Activated gamma-delta T cell treated with anti-CD3 and anti-CD28 coated beads, Interleukin-2, amount 50 U/mL, for 16 hours (primary cell): Measurements from ENCODE around the gene C21orf91.

Experiments used
- DNase-seq: peaks from one replicate; pipeline ENCODE4 v3.0.0-alpha.2; 2020; ENCODE audit warnings: low read depth

The C21orf91 gene

GRCh38 chr21:17819114-17819876, at the start of gene C21orf91:
C21orf91 (minus strand) TSS chr21:17819356; CDS start chr21:17818318, 1,038 bp downstream.
- peak; percentile 82 for DNase-seq

GRCh38 chr21:17866590-17866989, 47.4 kb upstream of the C21orf91 start:
- no peak for DNase-seq

DNA sequence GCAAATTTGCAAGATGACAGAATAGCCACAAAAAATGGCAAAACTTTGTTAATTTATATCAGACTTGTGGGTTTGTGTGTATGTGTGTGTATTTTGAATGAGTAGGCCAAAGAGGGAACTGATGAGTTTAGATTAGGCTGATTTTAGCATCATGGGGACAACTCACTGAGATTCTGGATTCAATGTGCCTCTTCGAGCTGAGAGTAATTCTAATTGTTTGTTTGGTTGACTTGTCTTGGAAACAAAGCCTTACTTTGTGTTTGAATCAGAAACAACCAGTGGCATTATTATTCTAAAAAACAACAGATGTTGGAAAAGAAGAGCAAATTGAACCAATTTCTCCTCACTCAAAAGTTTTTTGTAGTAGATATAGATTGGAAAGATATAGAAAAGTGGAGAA, 40.5 kb upstream of the C21orf91 start:
- no peak for DNase-seq

DNA sequence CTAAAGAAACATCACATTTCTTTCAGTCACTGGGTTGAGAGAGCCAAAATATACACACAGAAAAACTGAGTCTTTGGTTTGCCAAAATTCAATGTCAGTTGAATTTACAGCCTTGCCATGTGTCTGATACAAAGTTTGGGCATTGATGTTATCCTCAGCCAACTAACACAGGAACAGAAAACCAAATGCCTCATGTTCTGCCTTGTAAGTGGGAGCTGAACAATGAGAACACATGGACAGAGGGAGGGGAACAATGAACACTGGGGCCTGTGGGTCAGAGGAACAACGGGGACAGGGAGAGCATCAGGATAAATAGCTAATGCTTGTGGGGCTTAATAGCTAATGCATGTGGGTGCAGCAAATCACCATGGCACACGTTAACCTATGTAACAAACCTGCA, 39.6 kb upstream of the C21orf91 start:
- no peak for DNase-seq

- no peak for DNase-seq
Measured at GRCh38 chr21:17854745-17855144, 35.6 kb upstream of the C21orf91 start.

DNA sequence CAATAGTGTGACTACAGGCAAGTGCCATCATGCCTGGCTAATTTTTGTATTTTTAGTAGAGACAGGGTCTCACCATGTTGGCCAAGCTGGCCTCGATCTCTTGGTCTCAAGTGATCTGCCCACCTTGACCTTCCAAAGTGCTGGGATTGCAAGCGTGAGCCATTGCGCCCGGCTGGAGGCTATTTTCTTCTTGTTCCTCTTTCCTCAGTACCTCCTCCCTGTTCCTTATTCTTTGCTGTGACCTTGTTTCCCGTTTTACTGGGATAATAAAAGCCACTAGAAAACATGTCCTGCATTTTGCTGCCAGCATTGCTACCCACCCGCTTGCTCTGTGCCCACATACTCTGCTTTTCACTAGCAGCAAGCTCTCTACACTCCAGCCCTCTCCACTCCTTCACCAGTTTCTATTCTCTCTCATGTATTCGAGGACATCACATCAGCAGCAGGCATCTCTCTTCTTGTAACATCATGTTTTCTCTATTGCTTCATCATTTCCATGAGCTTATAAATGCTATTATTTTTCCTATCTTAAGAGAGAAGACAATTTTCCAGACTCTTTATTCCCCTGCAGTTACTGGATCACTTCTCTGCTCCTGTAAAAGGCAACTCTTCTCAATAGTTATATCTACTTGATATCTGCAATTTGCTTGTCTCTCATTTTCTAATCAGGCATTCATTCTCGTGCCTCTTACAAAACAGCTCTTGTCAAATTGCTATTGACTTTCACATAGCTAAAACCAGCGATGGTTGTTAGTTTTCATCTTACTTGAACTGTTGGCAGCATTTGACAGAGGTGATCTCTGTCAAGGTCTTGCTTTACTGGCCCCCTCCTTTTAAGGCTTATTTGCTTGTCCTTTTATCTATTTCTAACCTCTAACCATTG, 34.5 kb upstream of the C21orf91 start:
- DNase-seq, result no peak

- DNase-seq, result no peak
Measured at GRCh38 chr21:17848228-17848627, 29.1 kb upstream of the C21orf91 start.

DNA sequence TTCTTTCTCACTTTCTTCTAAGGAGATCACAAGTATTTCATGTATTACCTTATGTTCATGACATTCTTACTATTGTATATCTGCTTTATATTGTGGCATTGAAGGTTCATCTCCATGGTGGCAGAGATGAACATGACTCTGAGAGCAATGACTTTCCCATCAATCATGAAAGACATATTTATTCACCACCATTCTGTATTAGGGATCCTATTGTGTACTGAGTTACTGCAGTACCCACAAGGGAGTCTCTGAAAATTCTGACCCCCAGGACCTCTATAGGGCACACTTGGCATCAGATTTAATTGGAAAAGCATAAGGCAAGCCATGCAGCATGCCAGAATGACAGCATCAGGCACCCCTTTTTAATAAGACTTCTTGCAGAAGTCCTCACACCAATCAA, 21.9 kb upstream of the C21orf91 start:
- DNase-seq, result no peak

DNA sequence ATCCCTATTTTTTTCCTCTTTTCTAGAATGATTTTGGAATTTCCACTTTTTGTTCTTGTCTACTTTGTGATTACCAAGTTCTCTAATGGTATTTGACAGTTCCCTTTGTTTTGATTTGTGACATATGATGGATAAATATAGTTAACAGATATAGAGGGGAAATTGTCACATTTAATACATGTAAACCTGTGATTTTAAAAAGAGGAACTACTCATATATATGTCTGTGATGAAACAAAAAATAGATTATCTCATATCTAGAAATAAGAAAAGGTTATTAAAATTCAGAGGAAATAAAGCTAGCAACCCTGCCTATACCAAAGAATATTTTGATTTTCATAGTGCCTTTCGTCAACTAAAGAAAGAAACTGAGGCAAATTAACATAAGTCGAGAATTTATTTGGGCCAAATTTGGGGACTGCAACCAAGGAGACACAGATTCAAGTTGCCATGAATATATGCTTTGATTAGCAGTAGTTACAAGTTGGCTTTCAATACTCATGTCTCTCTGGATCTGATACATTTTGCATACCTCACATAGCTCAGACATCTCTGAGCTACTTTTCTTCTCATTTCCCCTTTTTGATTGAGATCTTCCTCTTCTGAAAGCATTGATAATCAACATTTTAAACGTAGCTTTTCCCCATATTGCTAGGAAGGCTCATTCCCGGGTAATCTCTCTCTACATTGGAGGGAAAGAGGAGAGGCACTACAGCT, 15.6 kb upstream of the C21orf91 start:
- DNase-seq, result no peak

DNA sequence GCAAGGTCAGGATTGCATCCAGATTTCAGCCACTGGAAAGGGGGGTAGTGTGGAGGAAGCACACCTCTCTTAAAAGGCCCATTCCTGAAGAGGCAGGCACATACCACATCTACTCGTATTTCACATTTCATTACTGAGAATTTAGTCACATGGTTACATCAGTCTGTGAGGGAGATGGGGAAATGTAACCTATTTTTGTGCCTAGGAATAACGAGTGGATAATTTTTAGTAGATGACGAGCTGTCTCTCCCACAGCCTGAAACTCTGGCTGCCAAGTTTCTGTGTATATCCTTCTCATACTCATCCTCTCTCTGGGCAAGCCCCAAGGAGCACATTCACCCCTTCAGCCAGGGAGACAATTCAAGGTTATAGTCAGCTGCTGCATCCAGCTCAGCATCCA, 10.3 kb upstream of the C21orf91 start:
- DNase-seq, result no peak

DNA sequence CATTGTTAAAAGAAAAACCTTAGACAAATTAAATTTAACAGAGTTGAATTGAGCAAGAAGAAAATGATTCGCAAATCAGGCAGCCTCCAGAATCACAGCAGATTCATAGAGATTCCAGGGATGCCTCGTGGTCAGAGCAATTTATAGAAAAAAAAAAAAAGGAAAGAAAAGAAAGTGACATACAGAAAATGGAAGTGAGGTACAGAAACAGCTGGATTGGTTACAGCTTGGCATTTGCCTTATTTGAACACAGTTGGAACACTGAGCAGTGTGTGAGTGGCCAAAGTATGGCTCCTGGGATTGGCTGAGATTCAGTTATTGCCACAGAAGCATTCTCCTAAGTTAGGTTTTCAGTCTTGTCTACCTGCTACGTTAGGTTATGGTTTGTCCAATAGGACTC, 9.1 kb upstream of the C21orf91 start:
- no peak for DNase-seq

GRCh38 chr21:17823846-17824245, 4.7 kb upstream of the C21orf91 start:
- no peak for DNase-seq

DNA sequence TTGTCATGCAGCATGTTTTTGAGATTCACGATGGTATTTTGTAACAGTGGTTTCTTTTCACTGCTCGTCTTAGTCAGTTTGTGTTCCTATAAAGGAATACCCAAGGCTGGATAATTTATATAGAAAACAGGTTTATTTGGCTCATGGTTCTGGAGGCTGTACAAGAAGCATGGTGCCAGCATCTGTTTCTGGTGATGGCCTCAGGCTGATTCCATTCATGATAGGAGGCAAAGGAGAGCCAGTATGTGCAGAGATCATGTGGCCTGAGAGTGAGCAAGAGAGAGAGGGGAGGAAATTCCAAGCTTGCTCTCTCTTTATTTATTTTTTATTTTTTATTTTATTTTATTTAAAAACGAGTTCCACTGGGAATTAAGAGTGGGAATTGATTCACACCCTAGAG, 2.0 kb upstream of the C21orf91 start:
- DNase-seq, result no peak

GRCh38 chr21:17819877-17820229, 697 bp upstream of the C21orf91 start:
- DNase-seq, result no peak

- peak; percentile 11 for DNase-seq
Measured at GRCh38 chr21:17818186-17819113, 706 bp downstream of the C21orf91 start.

GRCh38 chr21:17813353-17813752, 5.8 kb downstream of the C21orf91 start:
- no peak for DNase-seq

DNA sequence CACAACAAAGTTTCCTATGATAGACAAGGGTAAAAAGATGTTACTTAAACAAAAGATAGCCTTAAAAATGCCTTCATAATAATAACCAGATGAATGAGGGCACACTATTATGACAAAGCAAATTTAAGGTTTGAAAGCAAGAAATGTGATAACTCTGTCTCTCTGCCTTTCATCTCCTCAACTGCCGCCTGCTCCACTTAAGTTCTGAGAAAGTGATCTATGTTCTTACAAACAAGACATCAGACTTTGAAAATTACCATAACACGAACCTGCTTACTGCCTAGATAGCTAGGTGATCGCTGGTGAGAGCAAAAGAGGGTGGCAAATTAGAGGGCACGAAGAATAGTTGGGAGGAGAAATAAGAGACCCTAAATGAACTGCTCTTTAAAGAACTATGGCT, 13.2 kb downstream of the C21orf91 start:
- DNase-seq, result no peak

DNA sequence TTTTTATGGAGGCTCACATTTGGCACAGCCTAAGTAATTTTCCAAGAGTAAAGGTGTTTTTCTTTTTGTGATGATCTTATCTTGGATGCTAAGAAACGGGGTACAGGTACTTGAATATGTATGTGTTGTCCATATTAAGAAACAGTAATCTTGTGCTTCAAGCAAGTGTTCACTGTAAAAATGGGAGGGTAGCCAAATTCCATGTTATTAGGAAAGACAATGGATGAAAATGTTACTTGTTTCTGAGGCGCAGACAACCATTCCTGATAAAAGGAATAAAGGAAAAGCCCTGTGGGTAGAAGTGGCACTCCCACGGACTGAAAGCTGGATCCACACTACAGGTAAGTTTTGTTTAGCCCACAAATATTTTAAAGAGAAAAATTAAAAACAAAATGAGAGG, 15.6 kb downstream of the C21orf91 start:
- no peak for DNase-seq

GRCh38 chr21:17802572-17802971, 16.6 kb downstream of the C21orf91 start:
- no peak for DNase-seq

DNA sequence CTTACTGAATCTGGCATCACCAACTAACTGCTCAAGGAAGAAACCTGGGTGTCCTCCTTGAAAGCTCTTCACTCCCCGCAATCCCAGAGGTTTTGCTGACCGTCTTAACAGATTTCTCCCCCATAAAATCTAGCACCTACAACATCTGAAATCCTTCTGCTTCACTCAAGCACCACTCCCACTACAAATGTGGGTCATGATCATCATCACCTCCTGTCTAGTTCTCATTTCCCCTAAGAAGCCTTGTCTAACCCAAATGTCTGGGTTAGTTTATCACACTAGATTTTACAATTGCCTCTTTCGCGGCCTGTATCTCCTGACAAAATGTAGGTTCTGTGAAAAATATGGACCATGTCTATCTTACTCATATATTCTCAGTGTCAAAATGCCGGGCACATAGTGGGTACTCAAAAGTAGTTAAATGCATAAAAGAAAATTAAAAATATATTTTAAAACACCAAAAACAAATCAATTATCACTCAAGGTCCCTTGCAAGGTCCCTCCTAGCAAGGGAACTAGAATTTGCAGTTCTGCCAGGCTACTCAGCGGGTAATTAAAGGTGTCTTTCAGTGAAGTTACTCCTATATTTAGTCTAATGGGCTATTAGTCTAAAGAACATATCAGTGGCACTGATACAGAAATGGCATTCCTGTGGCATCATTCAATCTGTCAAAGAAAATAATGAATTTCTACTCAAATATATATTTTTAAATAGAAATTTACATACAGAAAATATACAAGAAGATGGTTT, 19.6 kb downstream of the C21orf91 start:
- DNase-seq, result no peak

GRCh38 chr21:17798796-17799195, 20.4 kb downstream of the C21orf91 start:
- DNase-seq, result no peak
